ENCODE data around the gene APOL2.

DNA sequence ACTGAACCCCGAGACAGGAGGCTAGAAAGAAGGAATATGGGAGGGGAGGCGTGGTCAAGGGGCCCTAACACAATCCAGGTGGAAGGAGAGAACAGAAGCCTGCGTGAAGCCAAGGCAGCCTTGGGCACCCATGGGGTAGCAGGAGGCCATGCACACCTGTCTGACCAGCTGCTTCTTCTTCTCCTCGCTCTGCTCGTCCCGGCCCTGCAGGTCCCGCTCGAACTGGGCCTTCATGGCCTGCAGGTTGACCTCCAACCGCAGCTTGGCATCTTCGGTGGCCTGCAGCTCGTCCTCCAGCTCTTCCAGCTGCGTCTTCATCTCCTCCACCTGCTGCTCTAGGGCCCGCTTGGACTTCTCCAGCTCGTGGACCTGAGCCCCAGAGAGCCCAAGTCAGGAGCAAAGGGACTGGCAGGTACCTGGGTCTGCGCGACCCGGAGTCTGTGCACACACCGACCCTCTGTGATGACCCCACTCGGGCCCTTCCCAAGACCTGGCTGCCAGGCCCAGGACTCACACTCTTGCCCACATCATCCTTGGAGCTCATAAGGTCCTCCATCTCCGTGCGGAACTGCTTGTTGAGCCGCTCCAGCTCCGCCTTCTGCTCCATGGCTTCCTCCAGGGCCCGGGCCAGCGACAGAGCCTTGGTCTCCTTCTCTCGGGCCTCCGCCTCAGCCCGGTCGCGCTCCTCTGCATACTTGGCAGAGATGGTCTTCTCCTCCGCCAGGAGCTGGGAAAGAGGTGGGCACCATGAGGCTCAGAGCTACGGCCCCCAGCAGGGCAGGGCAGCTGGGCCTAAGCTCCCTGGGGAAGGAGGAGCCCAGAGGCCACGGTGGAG, 49.5 kb upstream of the APOL2 start:
- TF ChIP-seq, protein P1, sequence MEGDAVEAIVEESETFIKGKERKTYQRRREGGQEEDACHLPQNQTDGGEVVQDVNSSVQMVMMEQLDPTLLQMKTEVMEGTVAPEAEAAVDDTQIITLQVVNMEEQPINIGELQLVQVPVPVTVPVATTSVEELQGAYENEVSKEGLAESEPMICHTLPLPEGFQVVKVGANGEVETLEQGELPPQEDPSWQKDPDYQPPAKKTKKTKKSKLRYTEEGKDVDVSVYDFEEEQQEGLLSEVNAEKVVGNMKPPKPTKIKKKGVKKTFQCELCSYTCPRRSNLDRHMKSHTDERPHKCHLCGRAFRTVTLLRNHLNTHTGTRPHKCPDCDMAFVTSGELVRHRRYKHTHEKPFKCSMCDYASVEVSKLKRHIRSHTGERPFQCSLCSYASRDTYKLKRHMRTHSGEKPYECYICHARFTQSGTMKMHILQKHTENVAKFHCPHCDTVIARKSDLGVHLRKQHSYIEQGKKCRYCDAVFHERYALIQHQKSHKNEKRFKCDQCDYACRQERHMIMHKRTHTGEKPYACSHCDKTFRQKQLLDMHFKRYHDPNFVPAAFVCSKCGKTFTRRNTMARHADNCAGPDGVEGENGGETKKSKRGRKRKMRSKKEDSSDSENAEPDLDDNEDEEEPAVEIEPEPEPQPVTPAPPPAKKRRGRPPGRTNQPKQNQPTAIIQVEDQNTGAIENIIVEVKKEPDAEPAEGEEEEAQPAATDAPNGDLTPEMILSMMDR (IDR thresholded peaks at IDR 0.05): no peak
- no peak for TF ChIP-seq POLR2A (IDR thresholded peaks at IDR 0.05)
